Stimulated activated CD8-positive, alpha-beta memory T cell treated with anti-CD3 and anti-CD28 coated beads, Interleukin-2, amount 100 ng/mL, for 1 hour (primary cell): ENCODE measurements around the gene GPSM3.

Source experiments
- DNase-seq, 2 donors: peaks; one replicate each; pipeline ENCODE4 v3.0.0-alpha.2; 2020; ENCODE audit warnings: low read depth in 2 of 2

The GPSM3 gene

DNA sequence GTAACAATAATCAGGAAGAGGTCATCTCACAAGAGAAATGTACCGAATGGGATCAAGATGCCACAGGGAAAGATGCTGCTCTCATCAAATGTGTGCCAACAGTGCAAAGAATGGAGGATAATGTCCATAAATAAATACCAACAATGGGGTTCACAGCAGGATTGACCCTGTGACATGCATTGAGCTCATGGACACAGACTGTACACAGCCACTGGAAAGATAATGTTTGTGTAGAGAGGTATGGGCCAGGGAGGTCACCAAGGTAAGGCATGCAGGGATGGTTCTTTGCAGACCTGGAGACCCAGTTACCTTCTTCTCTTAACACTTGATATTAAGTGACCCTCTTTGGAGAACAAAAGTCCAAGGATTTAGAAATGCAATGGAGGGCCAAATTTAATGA, 18.0 kb downstream of the GPSM3 start:
- no peak for DNase-seq

DNA sequence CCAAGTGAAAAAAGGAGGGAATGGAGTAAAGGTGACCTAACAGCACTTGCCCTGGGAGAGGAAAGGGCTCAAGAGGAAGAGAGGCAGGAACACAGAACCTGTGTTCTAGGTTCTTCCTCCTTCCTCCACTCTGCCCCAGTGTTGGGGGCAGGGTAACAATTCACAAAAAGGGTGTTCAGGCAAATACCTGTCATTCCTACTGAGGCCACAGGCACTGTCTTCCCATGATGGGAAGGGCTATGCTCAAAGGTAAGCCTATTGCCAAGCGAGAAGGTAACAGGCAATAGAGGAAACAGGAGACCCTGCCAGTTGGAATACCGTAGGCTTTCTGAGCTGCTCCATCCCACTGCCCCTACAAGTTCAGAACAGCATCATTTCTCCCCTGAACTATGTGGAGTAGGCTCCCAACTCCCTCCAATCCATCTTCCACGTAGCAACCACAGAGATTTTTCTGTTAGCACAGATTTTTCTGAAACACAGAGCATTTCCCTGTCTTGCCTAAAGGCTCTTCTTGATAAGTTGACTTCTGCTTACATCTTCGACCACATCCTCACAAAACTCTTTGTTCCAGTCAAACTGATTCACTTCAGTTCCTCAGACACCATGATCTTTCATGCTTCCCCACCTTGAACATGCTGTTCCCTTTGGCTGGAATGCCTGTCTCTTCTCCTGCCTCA, 19.3 kb downstream of the GPSM3 start:
- DNase-seq: no peak

DNA sequence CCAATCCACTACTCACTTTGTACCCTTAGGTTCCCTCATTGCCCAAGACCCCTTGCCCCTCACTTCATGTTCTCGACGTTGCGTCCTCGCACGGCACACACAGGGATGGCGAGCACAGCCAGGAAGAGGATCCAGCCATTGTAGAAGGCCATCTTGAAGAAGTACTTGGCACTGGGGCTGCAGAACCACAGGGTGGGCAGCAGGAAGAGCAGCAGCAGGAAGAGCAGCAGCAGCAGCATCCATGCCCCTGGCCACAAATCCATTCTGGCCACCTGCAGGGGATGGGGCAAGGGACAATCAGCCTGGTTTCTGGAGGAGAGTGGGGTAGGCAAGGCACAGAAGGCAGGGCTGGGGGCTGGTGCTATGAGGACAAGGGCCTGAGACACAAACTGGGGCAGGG, 21.2 kb downstream of the GPSM3 start:
- no peak for DNase-seq

DNA sequence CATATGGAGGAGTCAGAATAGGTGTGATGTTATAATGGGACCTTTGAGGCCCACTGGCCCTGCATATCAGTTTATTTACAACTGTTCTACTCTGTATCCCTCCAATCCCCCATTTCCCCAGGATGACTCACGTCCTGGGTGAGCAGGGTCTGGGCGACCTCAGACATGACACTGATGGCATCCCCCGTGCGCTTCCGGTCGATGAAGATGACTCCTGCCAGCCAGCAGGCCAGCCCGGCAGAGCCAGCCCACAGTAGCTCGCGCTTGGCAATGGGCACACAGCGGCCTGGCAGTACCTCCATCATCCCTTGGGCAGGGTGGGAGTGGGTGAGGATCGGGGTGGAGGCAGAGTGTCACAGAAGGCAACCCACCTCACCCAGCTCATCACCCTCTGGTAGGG, 22.1 kb downstream of the GPSM3 start:
- no peak for DNase-seq

DNA sequence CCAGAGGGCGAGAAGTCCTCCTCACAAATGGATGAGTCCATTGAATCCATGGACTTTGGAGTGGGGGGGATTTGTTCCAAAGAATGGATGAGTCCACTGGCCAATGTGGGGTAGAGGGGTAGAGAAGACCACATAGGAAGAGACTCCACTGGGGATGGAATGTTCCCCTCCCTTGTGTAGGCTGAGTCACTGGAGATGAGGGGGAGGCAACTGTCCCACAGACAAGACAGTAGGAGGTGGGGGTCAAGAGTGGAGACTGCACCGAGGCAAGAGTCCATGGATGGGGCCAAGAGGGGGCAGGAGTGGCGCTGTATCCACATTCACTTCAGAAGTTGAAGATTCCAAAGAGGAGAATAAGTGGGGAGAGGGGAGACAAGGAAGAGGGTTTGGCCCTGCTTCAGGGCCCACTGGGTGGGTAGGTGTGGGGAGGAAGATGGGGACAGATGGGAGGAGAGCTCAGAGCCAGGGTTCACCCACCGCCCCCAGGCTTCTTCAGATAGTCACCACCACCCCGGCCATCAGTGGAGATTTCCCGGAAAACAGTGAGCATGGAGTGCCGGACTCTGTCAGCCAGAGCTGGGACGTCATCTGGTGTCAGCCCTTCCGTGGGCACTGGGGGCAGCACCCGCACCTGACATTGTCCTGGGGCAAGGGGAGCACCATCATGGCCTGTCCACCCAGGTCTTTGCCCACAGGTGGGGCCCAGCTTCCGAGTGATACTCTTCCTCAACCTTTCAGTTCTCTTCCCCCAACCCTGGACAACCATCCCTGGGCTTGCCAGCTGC, 23.4 kb downstream of the GPSM3 start:
- DNase-seq: no peak

DNA sequence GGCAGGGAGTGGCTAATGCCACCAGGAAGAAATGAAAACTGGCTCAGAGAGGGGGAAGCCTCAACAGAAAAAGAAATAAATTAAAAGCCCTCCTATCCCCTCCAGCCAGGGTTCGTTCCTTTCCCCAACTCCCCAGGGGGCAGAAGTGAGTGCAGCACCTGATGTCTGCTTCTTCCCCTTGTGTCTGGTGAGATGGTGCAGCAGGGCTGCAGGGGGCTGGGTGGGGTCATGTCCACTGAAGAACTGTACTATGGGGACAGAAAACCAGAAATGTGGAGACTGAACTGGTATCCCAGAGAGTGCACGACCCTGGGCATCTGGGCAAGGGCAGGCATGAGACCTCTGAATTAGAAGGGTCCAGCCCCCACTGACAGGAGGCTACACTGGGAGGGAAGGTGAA, 24.1 kb downstream of the GPSM3 start:
- no peak for DNase-seq

DNA sequence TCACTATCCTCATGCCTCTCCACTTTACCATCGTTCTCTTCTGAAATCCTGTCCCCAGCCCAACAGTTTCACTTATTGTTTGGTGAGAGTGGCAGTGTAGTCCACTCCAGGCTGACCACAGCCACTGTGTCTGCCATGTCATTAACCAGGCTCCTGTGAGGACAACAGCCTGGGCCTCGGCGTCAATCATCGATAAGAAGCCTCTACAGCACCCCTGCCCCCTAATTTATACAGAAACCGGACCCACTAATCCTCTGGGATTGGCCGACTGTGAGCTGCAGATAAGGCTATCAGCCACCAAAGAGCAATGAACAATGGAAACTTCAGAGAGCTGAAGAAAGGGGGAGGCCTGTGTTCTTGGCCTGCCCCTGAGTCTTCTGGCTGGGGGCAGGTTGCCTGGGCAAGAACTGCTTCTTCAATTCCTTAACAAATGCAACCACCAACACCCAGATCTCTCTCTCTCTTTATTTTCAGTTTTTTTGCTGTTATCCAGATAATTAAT, 24.6 kb downstream of the GPSM3 start:
- no peak for DNase-seq

DNA sequence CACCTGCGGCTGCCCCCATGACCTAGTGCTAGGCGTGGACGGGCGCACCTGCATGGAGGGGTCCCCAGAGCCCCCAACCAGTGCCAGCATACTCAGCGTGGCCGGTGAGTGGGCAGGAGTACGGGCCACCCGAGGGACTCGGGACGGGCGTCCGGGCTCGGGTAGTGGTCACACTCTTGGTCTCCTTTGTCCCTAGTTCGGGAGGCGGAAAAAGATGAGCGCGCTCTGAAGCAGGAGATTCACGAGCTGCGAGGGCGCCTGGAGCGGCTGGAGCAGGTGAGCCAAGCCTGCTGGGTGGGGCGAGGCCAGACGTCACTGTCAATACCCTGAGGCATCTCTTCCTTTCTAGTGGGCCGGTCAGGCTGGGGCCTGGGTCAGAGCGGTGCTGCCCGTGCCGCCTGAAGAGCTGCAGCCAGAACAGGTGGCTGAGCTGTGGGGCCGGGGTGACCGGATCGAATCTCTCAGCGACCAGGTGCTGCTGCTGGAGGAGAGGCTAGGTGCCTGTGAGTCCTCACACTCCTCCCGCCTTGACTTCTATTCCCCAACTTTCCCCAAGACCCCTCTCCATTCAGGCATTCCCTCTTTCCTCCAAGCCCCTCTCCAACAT, 25.2 kb downstream of the GPSM3 start:
- no peak for DNase-seq

DNA sequence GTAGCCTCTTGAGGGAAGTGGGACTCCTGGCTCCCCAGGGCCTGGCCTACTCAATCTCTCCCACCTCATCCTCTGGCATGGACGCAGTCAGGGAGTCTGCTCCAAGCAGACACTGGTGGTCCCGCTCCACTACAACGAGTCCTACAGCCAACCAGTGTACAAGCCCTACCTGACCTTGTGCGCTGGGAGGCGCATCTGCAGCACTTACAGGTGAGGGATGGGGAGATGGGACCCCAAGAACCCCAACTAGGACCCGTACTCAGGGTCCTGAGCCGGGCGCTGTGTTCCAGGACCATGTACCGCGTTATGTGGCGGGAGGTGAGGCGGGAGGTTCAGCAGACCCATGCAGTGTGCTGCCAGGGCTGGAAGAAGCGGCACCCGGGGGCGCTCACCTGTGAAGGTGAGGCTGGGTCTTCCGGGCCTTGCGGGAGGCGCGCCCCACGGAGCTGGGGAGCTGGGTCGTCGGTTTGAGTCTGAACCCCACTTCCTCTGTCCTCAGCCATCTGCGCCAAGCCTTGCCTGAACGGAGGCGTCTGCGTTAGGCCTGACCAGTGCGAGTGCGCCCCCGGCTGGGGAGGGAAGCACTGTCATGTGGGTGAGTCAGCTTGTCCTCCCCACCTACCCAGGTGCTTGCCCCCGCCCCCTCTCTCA, 25.9 kb downstream of the GPSM3 start:
- no peak for DNase-seq

DNA sequence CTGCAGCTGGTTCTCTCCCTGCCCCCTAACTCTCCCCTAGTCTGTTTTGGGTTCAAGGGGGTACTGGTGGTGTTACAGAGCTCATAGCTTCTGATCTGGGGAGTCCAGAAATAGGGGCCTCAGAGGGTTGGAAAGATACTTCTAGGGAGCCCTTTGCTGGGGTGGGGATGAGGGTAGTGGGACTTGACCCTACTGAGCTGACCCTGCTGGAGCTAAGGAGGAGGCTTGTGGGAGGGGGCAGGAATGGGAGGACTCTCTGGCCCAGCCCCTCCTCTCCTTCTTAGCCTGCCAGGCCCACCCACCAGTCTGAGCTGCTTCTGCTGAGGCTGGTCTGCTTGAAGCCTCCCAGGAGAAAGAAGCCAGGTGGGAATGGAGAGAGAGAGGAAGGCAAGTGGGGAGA, 28.1 kb downstream of the GPSM3 start, which contains the start of gene EGFL8:
Gene EGFL8 (plus strand): TSS at position 301 of the 400 bp plus-strand sequence. CDS start 1,571 bp downstream, outside the sequence.
- no peak for DNase-seq

DNA sequence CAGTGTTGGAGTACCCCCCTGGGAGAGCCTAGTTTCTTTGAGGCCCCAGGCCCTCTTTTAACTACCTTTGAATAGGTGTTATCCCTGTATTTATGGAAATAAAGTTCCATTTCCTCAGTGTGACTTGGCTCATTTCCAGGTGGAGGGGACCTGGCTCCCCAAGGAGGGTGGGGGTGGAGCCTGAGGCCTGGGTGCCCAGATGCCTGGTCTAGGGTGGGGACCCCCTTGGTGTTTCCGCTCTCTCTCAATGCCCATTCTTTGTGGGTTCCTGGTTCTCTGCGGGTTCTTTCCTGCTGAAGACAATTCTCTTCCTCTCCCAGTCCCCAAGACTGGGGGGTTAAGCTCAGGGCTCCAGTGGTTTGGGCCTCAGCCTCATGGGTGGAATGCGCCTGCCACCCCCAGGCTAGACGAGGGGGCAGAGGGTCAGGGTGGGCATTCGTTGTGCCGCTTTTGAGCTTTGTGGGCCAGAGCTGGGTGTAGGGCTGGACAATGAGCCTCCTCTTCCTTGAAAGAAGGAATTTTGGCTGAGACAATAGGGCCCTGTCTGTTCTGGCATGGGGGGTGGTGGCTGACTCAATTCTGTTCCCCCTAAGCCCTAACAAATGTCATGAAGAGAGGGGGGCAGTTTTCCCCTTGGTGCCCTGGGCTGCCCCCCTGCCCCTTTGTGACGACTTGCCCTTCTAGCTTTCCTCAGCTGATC, 28.7 kb downstream of the GPSM3 start:
- DNase-seq: no peak

DNA sequence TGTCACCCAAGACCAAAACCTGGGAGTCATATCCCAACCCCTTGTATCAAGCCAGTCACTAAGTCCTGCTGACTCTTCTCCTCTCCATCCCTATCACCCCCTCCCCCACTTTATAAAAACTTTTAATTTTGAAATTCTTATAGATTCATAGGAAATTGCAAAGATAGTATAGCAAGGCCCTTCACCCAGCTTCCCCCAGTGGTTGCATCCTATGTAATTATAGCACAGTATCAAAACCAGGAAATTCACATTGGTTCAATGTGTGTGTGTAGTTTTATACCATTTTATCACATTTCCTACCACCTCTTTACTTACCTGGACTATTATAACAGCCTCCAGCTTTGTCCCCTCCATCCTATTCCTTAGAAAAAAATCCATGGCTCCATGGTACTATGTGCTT, 34.4 kb downstream of the GPSM3 start:
- no peak for DNase-seq

DNA sequence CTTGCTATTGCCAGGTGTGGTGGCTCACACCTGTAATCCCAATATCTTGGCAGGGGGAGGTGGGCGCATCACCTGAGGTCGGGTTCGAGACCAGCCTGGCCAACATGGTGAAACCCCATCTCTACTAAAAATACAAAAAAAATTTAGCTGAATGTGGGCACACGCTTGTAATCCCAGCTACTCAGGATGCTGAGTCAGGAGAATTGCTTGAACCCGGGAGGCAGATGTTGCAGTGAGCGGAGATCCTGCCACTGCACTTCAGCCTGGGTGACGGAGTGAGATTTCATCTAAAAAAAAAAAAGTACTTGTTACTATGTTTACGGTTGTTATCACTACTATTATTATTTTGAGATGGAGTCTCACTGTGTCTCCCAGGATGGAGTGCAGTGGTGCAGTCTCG, 35.6 kb downstream of the GPSM3 start:
- no peak for DNase-seq

DNA sequence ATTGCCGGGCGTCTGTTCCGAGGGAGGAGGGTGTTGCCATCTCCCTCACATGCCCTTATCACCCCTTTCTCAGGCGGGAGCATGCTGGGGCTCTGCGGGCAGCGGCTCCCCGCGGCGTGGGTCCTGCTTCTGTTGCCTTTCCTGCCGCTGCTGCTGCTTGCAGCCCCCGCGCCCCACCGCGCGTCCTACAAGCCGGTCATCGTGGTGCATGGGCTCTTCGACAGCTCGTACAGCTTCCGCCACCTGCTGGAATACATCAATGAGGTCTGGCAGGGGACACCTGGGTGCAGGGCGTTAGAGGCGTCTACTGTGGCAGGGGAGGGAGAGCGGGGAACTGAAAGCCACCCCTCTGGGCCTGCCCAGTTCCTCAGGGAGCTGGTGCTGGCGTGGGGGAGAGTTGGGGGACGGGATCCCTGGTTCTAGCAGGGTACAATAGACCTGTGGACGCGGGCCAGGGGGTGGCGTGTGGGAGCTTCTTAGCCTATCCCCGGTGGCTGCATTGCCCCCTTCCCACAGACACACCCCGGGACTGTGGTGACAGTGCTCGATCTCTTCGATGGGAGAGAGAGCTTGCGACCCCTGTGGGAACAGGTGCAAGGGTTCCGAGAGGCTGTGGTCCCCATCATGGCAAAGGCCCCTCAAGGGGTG, 37.8 kb downstream of the GPSM3 start:
- DNase-seq: peak in 1 of 2 donors; percentile 42

DNA sequence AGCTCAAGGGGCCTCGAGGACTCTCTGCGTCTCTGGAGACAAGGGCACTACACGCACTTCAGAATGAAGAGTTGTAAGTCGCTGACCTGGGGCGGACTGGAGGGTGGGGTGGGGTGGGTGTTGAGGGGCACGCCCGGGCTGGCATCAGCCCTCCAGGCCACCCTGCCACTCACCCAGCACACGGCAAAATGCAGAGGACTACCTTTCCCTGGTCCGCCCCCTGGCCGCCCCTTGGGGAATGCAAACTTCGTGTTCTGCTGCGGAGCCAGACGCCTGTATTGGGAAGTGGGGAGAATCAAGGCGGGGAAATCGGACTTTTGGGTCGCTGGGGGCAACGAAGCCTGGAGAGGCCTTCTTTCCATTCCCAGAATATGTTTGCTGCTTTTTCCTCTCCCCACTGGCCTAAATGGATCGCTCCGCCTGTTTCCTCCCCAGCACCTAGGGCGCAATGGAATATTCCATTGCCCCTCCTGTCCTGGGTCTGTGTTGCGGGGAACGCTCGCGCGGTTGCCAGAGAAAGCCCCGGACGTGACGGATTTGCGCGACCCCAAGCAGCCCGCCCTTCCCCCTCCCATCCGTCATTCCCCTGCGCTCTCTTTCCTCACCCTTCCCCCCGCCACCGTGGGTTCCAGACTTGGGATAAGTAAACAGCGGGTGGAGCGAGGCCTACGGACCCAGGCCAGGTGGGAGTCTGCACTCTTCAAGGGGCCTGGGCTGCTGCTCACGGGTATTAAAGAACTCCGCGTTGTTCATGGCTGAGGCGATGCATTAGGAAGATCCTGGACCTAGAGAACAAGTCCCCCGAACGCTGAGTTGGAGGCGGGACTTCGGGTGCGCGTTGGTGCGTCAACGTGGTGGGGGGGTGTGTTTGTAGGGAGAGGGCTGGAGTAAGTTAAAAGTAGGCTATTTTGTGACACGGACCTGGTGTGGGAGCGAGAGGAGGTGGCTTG, 38.6 kb downstream of the GPSM3 start, which contains the start of gene PPT2:
Gene PPT2 (plus strand): TSS at position 578 of the 950 bp plus-strand sequence. CDS start 454 bp downstream, outside the sequence.
- peak; percentile 57 to 65 for DNase-seq

DNA sequence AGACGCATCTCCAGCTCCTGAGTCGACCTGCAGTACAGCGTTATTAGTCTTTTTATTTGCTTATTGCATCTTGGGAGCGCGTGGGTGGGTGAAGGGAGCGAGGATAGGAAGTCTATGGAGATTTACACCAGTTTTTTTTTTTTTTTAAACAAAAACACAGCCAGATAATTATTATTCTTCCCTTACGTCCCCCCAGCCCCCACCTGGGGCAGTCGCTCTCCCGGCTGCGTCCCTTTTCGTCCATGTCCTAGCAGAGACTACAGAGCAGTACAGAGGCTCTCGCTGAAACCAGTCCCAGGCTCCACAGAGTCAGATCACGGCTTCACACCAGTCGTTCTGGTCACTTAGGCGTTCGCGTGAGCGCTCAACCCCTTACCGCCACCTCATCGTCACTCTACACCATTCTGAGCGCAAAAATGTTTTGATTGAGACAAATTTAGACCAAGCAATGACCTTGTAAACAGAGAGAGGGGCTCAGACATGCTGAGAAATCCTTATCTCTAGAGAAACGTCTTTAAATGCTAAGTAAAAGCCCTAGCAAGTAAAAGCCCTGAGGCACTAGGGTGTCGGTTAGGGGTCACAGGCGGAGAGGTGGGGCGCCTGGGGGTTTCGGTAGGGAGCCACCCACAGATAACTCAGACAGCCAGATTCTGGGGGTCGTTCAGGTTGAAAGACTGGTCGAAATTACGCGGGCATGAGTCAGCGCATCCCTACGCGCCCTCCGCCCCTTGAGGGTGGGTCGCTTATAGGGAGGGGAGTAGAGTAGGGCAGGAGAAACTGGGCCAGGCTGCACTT, 39.5 kb downstream of the GPSM3 start:
- DNase-seq: no peak

DNA sequence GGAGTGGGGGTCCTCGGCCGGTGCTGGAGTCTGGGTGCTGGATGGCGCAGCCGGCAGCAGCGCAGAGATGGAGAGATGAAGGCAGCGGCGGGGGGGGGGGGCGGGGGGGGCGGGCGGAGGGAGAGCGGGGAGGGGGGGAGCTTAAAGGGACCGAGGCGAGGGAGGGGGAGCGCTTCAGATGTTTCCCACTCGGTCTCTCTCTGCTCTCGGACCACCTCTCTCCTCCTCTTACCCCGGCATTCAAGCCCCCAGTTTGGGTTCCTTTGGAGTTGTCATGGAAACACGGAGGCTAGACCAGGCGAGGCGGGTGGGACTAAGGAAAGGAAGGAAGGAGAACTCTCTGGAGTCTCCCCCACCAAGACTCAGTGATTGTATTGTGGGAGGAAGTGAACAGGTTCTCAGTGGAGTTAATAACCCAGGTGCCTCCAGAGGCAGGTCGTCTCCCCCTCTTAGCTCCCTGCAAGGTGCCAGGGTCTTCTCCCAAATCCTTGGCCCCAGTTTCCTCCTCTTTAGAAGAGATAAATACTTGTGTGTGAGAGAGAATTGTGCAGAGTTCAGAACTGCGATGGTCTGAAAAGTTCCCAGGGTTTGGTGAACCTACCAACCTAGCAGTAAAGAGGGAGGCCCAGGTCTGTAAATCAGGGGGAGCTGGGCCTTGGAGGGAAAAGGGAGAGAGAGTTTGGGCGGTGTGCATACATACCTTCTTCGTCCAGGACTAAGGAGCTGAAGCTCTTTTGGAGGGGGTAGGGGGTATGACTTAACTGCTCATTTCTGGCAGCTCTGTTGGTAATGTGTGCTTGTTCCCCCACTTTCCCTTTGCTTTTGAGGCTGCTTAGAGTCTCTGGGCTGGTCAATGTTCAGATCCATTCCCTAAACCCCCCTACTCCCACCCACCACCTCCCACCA, 40.3 kb downstream of the GPSM3 start, which contains the start of gene PRRT1:
Gene PRRT1 (minus strand): TSS at position 77 of the 906 bp plus-strand sequence. CDS start 112 bp downstream, outside the sequence.
- DNase-seq: no peak
